B cell (primary cell): Measurements from ENCODE around the gene FAXDC2. TPM values are rescaled to one million over a fixed set of nuclear protein-coding genes. Genes with fewer than 3 reads are reported as not detected.

Experiments
- ATAC-seq: fragments of 200-7000 bp; cut with Tn5 transposase; one replicate; pipeline ENCODE4 v1.10.0; 2021; ENCODE audit warnings: low read depth, mild to moderate bottlenecking, moderate number of reproducible peaks, moderate library complexity
- CTCF ChIA-PET: fragments of 350-600 bp; sonication (Branson Sonifier 250); formaldehyde crosslinking; loops from one replicate; lab custom pipeline; 2021; ENCODE audit warnings: antibody characterized with exemption, inconsistent platforms; lab: Charles Lee
- POLR2A ChIA-PET: fragments of 350-600 bp; sonication (Branson Sonifier 250); formaldehyde crosslinking; loops from one replicate; lab custom pipeline; 2021; ENCODE audit warnings: antibody characterized with exemption; lab: Charles Lee
- DNase-seq: peaks from one replicate; pipeline ENCODE4 v3.0.0; 2013
- H2AFZ ChIP-seq: 2 replicates; pipeline ENCODE4 v1.6.1; 2012; ENCODE audit warnings: mild to moderate bottlenecking, low read depth, low read length; ENCODE audit not compliant: insufficient read depth, poor library complexity, severe bottlenecking
- H3K27ac ChIP-seq, 2 donors: 1 replicate in 1 of 2; 2 replicates in 1 of 2; pipeline ENCODE4 v1.5.1; 2012 to 2013; ENCODE audit warnings: low read length in 2 of 2, mild to moderate bottlenecking in 2 of 2, moderate library complexity in 1 of 2
- H3K27me3 ChIP-seq, 4 experiments: fragments of 200-600 bp in 1 of 4; sonication (generic) in 1 of 4; replicated peaks in 1 of 4; 1 replicate in 2 of 4; 2 replicates in 2 of 4; pipeline versions ENCODE4 v1.6.1 to v1.7.0; 2013 to 2016; ENCODE audit warnings: low read length in 3 of 4, mild to moderate bottlenecking in 2 of 4, mixed read lengths in 1 of 4, moderate library complexity in 1 of 4; ENCODE audit not compliant: insufficient read depth in 4 of 4, control insufficient read depth in 3 of 4; ENCODE audit errors: control extremely low read depth in 1 of 4
- H3K36me3 ChIP-seq, 2 experiments: replicated peaks in 1 of 2; 1 replicate in 1 of 2; 2 replicates in 1 of 2; pipeline versions ENCODE4 v1.6.1 to v1.7.1; 2013; ENCODE audit warnings: low read length in 1 of 2; ENCODE audit not compliant: insufficient read depth in 2 of 2, control insufficient read depth in 1 of 2; ENCODE audit errors: control extremely low read depth in 1 of 2, extremely low read depth in 1 of 2
- H3K4me1 ChIP-seq, 2 donors: fragments of 200-600 bp in 1 of 2; sonication (generic) in 1 of 2; 1 replicate in 1 of 2; 2 replicates in 1 of 2; pipeline versions ENCODE4 v1.5.1 to v1.6.1; 2013 to 2017; ENCODE audit warnings: low read length in 2 of 2; ENCODE audit not compliant: control insufficient read depth in 2 of 2, insufficient read depth in 2 of 2
- H3K4me2 ChIP-seq: replicated peaks from 2 replicates; pipeline ENCODE3; 2012; ENCODE audit warnings: mild to moderate bottlenecking, low read depth, low read length; ENCODE audit not compliant: poor library complexity, severe bottlenecking
- H3K4me3 ChIP-seq, 5 experiments: fragments of 200-600 bp in 1 of 5; sonication (generic) in 1 of 5; 1 replicate in 3 of 5; 2 replicates in 2 of 5; pipeline versions ENCODE4 v1.5.1 to v1.7.0; 2011 to 2016; ENCODE audit warnings: low read length in 4 of 5, mild to moderate bottlenecking in 4 of 5, low read depth in 2 of 5, control low read depth in 1 of 5, moderate library complexity in 1 of 5; ENCODE audit not compliant: insufficient read depth in 1 of 5; ENCODE audit errors: control extremely low read depth in 1 of 5, extremely low read depth in 1 of 5
- H3K79me2 ChIP-seq: fragments of 200-600 bp; sonication (generic); one replicate; pipeline ENCODE4 v1.6.0; 2016; ENCODE audit warnings: low read length; ENCODE audit not compliant: control insufficient read depth, insufficient read depth
- H3K9ac ChIP-seq: fragments of 200-600 bp; sonication (generic); 2 replicates; pipeline ENCODE4 v1.6.1; 2017; ENCODE audit warnings: mild to moderate bottlenecking, low read length, moderate library complexity
- H3K9me3 ChIP-seq, 3 donors: one replicate each; pipeline versions ENCODE4 v1.6.1 to v1.7.1; 2013; ENCODE audit warnings: low read length in 2 of 3; ENCODE audit not compliant: control insufficient read depth in 2 of 3, insufficient read depth in 1 of 3; ENCODE audit errors: control extremely low read depth in 1 of 3
- H4K20me1 ChIP-seq: 2 replicates; pipeline ENCODE4 v1.6.0; 2012; ENCODE audit warnings: mild to moderate bottlenecking, low read length; ENCODE audit not compliant: insufficient read depth, control insufficient read depth, poor library complexity, severe bottlenecking
- H3K27ac Mint-ChIP-seq: one replicate; pipeline ENCODE4 v1.8.0; 2021; ENCODE audit warnings: mixed read lengths
- H3K27me3 Mint-ChIP-seq: one replicate; pipeline ENCODE4 v1.8.0; 2021; ENCODE audit warnings: mixed read lengths
- H3K4me1 Mint-ChIP-seq: one replicate; pipeline ENCODE4 v1.8.0; 2021; ENCODE audit warnings: mixed read lengths
- H3K4me3 Mint-ChIP-seq: one replicate; pipeline ENCODE4 v1.8.0; 2021; ENCODE audit warnings: mixed read lengths
- H3K9me3 Mint-ChIP-seq: one replicate; pipeline ENCODE4 v1.8.0; 2022; ENCODE audit warnings: mixed read lengths; ENCODE audit not compliant: insufficient read depth
- EZH2 ChIP-seq: IDR thresholded peaks from 2 replicates; pipeline ENCODE4 v1.6.1; 2012; ENCODE audit warnings: borderline replicate concordance, low read depth, mild to moderate bottlenecking, moderate library complexity, low read length; ENCODE audit not compliant: insufficient read depth, poor library complexity, severe bottlenecking
- WGBS: methylation state at CpG from one replicate; pipeline ENCODE4 v1.1.5; 2013; ENCODE audit warnings: missing lambda C conversion rate; ENCODE audit not compliant: insufficient coverage; 5-methylcytosine and 5-hydroxymethylcytosine counted together
- intact Hi-C: fragments of 100-400 bp; cut with micrococcal nuclease; formaldehyde crosslinking; loops from one replicate; pipeline ENCODE4 v1.10.0; 2022
- polyA plus RNA-seq: library from polyadenylated mRNA; depleted of rRNA; stranded (reverse); fragments of >200 nt; gene quantifications from 2 replicates; pipeline ENCODE4 v1.2.3, GENCODE V29; 2012
- total RNA-seq, 2 donors: library from RNA; stranded (reverse); fragments of 120-200 nt in 1 of 2; gene quantifications; 1 replicate in 1 of 2; 2 replicates in 1 of 2; pipeline versions ENCODE4 v1.2.3 to v1.2.4, GENCODE V29; 2013 to 2022
- TF ChIP-seq, protein P1 (sequence below): fragments of 200-600 bp; IDR thresholded peaks from one replicate; pipeline ENCODE4 v1.8.0; 2022; ENCODE audit warnings: antibody characterized with exemption, mild to moderate bottlenecking

The FAXDC2 gene
- total and polyA plus RNA-seq, 2 donors (not counting 1 experiment from before 2014, with no cell fraction given) = 0.07 TPM; not detected in 1

DNA sequence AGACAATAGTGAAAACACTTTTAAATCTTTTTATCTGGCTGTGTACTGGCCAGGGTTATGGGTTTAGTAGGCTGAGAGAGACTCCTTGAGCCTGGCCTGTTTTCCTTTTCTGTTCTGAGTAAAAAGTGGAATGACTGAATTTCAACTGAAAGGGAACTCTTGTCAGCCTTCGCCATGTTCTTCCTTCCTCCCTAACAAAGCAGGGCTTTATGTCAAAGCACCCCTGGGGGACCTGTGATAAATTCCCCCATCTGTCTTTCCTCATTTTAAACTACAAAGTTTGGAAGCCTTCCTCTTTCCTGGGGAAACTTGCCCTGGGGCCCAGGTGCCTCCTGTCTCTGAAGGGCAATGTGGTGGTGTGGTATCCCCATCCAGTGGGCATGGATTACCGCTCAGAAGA, 65.5 kb downstream of the FAXDC2 start:
- H3K9me3 ChIP-seq = no peaks in the 10 kb centered on the region
- peak overlapping the region in 1 of 2 donors; percentile 67 for H3K27ac ChIP-seq
- H3K27me3 ChIP-seq = no peaks in the 10 kb centered on the region
- DNase-seq (no peak), ATAC-seq (no peak)
- Mint-ChIP-seq H3K27me3 (no peaks in the 10 kb centered on the region), H3K27ac (peak overlapping the region; percentile 17), H3K4me3 (no peak overlapping the region), H3K4me1 (peaks cover 80% of the 10 kb centered on the region), H3K9me3 (no peaks in the 10 kb centered on the region)
- no peak overlapping the region for H3K9ac ChIP-seq
- H3K4me2 ChIP-seq = no peak overlapping the region
- H3K4me3 ChIP-seq = no peak overlapping the region
- peaks cover 0 to 6% of the 10 kb centered on the region in 2 experiments for H3K36me3 ChIP-seq
- peaks cover 96% of the 10 kb centered on the region for H3K79me2 ChIP-seq
- intact Hi-C loops = no loop called here
- H3K4me1 ChIP-seq = peaks cover 66 to 72% of the 10 kb centered on the region in 2 donors
- ChIA-PET POLR2A (no interaction called here), CTCF (no interaction called here)
- no CpG with 5 or more reads among the region's 2 CpGs for WGBS
- H4K20me1 ChIP-seq = peaks cover 96% of the 10 kb centered on the region
- no peak for TF ChIP-seq EZH2
- TF ChIP-seq, protein P1, sequence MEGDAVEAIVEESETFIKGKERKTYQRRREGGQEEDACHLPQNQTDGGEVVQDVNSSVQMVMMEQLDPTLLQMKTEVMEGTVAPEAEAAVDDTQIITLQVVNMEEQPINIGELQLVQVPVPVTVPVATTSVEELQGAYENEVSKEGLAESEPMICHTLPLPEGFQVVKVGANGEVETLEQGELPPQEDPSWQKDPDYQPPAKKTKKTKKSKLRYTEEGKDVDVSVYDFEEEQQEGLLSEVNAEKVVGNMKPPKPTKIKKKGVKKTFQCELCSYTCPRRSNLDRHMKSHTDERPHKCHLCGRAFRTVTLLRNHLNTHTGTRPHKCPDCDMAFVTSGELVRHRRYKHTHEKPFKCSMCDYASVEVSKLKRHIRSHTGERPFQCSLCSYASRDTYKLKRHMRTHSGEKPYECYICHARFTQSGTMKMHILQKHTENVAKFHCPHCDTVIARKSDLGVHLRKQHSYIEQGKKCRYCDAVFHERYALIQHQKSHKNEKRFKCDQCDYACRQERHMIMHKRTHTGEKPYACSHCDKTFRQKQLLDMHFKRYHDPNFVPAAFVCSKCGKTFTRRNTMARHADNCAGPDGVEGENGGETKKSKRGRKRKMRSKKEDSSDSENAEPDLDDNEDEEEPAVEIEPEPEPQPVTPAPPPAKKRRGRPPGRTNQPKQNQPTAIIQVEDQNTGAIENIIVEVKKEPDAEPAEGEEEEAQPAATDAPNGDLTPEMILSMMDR = no peak
- H2AFZ ChIP-seq = no peak overlapping the region

DNA sequence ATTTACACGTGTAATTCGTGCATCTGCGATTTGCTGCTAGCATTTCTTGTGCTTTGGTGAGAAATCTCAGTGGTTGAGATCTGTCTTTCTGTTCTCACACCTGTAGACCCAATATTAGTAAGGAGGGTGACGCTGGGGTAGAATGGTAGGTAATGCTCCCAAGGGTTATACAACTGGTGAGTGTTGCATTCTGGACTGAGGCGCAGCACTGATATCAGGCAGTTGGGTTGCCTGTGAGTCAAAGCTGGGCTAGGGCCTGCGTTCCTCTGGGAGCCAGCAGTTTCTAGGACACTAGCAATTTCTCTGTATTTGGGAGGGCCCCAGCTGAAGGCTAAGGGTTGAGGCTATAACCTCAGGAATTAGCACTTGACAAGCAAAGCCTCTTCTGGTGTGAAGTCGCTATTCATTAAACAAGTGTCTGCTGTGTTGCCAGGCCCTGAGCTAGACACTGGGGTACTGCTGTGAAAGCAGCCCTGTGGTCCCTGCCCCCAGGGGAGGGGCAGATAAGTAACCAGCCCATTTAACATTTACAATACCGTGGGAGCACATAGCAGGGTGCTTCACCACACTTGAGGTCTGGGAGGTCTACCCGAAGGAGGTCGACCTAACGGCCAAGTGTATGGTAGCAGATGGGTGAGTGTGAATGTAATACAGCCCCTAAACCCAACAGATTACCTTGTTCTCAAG, 66.5 kb downstream of the FAXDC2 start:
- H3K79me2 ChIP-seq = peaks cover 100% of the 10 kb centered on the region
- TF ChIP-seq, protein P1 = no peak
- no peak for TF ChIP-seq EZH2
- DNase-seq (no peak), ATAC-seq (no peak)
- H2AFZ ChIP-seq = no peak overlapping the region
- H3K4me3 ChIP-seq = no peak overlapping the region
- ChIA-PET CTCF (no interaction called here), POLR2A (no interaction called here)
- no peaks in the 10 kb centered on the region for H3K27me3 Mint-ChIP-seq
- no peak overlapping the region for H3K9ac ChIP-seq
- no peaks in the 10 kb centered on the region for H3K27me3 ChIP-seq
- H3K4me1 ChIP-seq = peaks cover 69 to 81% of the 10 kb centered on the region in 2 donors
- H3K9me3 ChIP-seq = no peaks in the 10 kb centered on the region
- H3K27ac ChIP-seq = peak overlapping the region in 1 of 2 donors; percentile 67
- peak overlapping the region; percentile 37 for H3K27ac Mint-ChIP-seq
- H3K36me3 ChIP-seq = peaks cover 0 to 5% of the 10 kb centered on the region in 2 experiments
- peaks cover 87% of the 10 kb centered on the region for H3K4me1 Mint-ChIP-seq
- intact Hi-C loops = no loop called here
- H3K9me3 Mint-ChIP-seq = no peaks in the 10 kb centered on the region
- H3K4me2 ChIP-seq = no peak overlapping the region
- no peak overlapping the region for H3K4me3 Mint-ChIP-seq
- H4K20me1 ChIP-seq = peaks cover 98% of the 10 kb centered on the region
- 91% methylated on average over 4 of the region's 11 CpGs for WGBS
